KMS-11 (cell line): ENCODE data around the gene RBMS3.

Source experiments
- H2AFZ ChIP-seq: fragments of 200-600 bp; sonication (generic); 2 replicates; pipeline ENCODE4 v1.6.1; 2016; ENCODE audit warnings: antibody characterized with exemption, mixed run types, low read depth
- H3K27ac ChIP-seq: fragments of 200-600 bp; sonication (generic); 2 replicates; pipeline ENCODE4 v1.6.1; 2016; ENCODE audit warnings: mild to moderate bottlenecking, mixed run types
- H3K27me3 ChIP-seq: fragments of 200-600 bp; sonication (generic); 2 replicates; pipeline ENCODE4 v1.6.1; 2017; ENCODE audit warnings: mild to moderate bottlenecking, low read depth, mixed run types, moderate library complexity; ENCODE audit not compliant: insufficient read depth
- H3K36me3 ChIP-seq: fragments of 200-600 bp; sonication (generic); 2 replicates; pipeline ENCODE4 v1.6.1; 2017; ENCODE audit warnings: mild to moderate bottlenecking, mixed run types; ENCODE audit not compliant: insufficient read depth
- H3K4me1 ChIP-seq: fragments of 200-600 bp; sonication (generic); 2 replicates; pipeline ENCODE4 v1.6.1; 2016; ENCODE audit warnings: mild to moderate bottlenecking, low read depth, mixed run types; ENCODE audit not compliant: poor library complexity, severe bottlenecking
- H3K4me2 ChIP-seq: fragments of 200-600 bp; sonication (generic); 2 replicates; pipeline ENCODE4 v1.7.0; 2016; ENCODE audit warnings: mild to moderate bottlenecking, mixed run types
- H3K4me3 ChIP-seq: fragments of 200-600 bp; sonication (generic); IDR thresholded peaks from 2 replicates; pipeline ENCODE4 v1.6.1; 2017; ENCODE audit warnings: low read depth, low read length, mixed read lengths; ENCODE audit not compliant: insufficient read depth
- H3K79me2 ChIP-seq: fragments of 200-600 bp; sonication (generic); 2 replicates; pipeline ENCODE4 v1.6.1; 2016; ENCODE audit warnings: low read depth, mixed run types; ENCODE audit not compliant: insufficient read depth
- H3K9ac ChIP-seq: fragments of 200-600 bp; sonication (generic); 2 replicates; pipeline ENCODE4 v1.6.1; 2016; ENCODE audit warnings: mild to moderate bottlenecking, mixed run types
- H4K20me1 ChIP-seq: fragments of 200-600 bp; sonication (generic); 2 replicates; pipeline ENCODE4 v1.6.1; 2016; ENCODE audit warnings: mild to moderate bottlenecking, mixed run types; ENCODE audit not compliant: insufficient read depth
- TF ChIP-seq, protein P1 (sequence below): fragments of 200-600 bp; sonication (generic); conservative IDR thresholded peaks from 2 replicates; pipeline ENCODE4 v1.6.1; 2017; ENCODE audit warnings: low read depth, mild to moderate bottlenecking, antibody characterized with exemption, low read length, moderate library complexity, mixed read lengths

Gene RBMS3

DNA sequence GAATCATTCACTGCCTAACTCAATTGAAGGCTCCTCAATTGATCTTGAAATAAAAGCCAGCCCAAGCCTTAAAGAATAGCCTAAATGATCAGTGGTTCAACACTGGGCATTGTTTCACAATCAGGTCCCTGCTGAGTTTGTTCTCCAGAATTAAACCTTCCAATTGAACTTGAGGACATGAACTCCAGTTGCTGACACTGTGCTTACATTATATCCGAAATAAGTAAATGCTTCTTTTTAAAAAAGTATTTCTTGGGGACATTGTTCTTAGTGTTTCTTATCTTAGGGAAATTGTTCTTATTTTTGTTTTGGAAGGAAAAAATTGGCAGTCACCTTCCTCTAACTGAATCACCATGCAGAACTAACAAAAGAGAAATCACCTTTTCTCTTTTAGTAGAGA lies 450.2 kb downstream of the RBMS3 start:
- Histone ChIP-seq H3K4me2 (no peak overlapping the region), H3K4me1 (no peaks in the 10 kb centered on the region), H3K27me3 (no peaks in the 10 kb centered on the region)

DNA sequence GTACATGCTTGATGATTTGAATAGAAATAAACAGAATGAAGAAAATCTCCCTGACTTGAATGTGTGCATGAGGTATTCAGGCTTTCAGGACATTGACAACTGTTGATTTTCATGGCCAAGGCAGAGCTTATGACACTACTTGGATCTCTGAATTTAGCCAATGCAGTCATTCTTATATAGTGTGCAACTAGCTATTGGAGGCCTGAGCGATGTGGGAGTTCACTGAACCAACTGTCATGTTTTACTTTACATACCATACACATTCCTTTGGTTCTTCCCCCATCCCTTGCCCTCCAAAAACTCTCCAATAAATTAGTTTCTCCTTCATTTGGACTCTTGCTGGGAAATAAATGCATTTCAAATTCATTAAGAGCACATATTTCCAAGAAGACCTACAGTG lies 460.4 kb downstream of the RBMS3 start:
- H3K27ac ChIP-seq: no peak overlapping the region
- TF ChIP-seq, protein P1, sequence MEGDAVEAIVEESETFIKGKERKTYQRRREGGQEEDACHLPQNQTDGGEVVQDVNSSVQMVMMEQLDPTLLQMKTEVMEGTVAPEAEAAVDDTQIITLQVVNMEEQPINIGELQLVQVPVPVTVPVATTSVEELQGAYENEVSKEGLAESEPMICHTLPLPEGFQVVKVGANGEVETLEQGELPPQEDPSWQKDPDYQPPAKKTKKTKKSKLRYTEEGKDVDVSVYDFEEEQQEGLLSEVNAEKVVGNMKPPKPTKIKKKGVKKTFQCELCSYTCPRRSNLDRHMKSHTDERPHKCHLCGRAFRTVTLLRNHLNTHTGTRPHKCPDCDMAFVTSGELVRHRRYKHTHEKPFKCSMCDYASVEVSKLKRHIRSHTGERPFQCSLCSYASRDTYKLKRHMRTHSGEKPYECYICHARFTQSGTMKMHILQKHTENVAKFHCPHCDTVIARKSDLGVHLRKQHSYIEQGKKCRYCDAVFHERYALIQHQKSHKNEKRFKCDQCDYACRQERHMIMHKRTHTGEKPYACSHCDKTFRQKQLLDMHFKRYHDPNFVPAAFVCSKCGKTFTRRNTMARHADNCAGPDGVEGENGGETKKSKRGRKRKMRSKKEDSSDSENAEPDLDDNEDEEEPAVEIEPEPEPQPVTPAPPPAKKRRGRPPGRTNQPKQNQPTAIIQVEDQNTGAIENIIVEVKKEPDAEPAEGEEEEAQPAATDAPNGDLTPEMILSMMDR: no peak
- H3K36me3 ChIP-seq: no peaks in the 10 kb centered on the region

More for the DNA sequence above, 450.2 kb downstream of the RBMS3 start:
- Histone ChIP-seq H2AFZ (no peak overlapping the region), H3K9ac (no peak overlapping the region), H3K4me3 (no peak overlapping the region), H3K79me2 (no peaks in the 10 kb centered on the region), H3K36me3 (no peaks in the 10 kb centered on the region), H3K27ac (no peak overlapping the region), H4K20me1 (no peaks in the 10 kb centered on the region)
- TF ChIP-seq, protein P1: no peak

DNA sequence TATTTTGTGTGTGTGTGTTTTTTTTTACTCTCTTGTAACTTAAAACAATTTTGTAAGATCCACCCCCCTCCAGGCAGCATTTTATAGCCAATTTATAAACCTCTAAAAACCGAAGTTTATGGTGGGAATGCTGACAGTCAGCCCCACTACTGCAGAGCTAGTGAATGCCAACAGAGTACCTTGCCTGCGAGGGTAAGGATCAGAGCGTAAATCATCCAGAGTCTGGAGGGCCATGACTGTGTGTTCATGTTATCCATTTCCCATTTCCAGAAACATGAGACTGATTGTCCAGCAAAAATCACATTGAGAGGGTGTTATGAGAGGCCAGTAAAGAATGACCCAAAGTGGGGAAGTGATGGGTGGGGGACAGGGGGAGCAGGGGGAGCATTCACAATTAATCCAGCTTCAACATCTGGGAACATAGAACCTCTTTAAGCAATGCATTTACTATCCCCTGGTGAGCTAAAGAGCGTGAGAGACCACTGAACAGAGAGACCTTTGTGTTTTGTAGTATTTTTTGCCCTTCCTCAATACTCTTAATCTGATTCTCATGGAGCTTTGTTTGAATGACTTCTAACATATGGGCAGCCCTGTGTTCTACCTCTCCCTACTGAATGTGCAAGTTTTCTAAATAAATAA lies 464.5 kb downstream of the RBMS3 start:
- Histone ChIP-seq H4K20me1 (no peaks in the 10 kb centered on the region), H3K79me2 (no peaks in the 10 kb centered on the region), H2AFZ (no peak overlapping the region), H3K36me3 (no peaks in the 10 kb centered on the region), H3K4me2 (no peak overlapping the region), H3K4me3 (no peak overlapping the region), H3K9ac (no peak overlapping the region), H3K27ac (no peak overlapping the region), H3K27me3 (no peaks in the 10 kb centered on the region), H3K4me1 (no peaks in the 10 kb centered on the region)
- TF ChIP-seq, protein P1: no peak

More for the DNA sequence above, 460.4 kb downstream of the RBMS3 start:
- Histone ChIP-seq H3K4me3 (no peak overlapping the region), H3K4me1 (no peaks in the 10 kb centered on the region), H2AFZ (no peak overlapping the region), H3K9ac (no peak overlapping the region), H4K20me1 (no peaks in the 10 kb centered on the region), H3K79me2 (no peaks in the 10 kb centered on the region), H3K4me2 (no peak overlapping the region), H3K27me3 (no peaks in the 10 kb centered on the region)

DNA sequence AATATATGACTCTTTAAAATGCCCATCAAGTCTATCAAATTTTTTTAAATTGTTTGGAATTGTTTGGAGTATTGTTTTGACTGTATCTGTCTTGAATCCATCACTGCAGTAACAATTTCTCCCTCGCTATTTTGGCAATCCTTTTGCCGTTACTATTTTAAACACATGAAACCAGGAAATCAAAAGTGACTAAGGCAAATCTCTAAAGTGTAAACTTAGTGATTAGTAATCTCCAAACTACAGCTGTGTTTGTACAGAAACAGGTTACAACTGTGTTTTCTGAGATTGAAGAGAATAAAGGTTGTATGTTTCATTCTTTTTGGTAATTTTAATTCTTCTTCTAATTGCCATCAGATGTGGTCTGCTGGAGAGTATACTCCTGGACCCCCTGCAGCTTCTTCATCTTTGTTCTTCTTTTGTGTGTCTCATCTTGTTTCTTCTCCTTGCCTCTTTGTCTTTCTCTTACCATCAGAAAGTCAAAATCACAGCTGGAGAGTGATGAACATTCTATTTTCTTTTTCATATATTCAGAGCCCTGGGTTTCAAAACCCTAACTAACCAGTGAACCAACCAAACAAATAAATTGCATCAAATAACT lies 465.4 kb downstream of the RBMS3 start:
- H3K4me1 ChIP-seq: no peaks in the 10 kb centered on the region
- H2AFZ ChIP-seq: no peak overlapping the region
- H3K4me2 ChIP-seq: no peak overlapping the region
- no peaks in the 10 kb centered on the region for H4K20me1 ChIP-seq
- H3K36me3 ChIP-seq: no peaks in the 10 kb centered on the region
- TF ChIP-seq, protein P1: no peak
- no peak overlapping the region for H3K27ac ChIP-seq
- H3K79me2 ChIP-seq: no peaks in the 10 kb centered on the region
- H3K27me3 ChIP-seq: no peaks in the 10 kb centered on the region
- no peak overlapping the region for H3K9ac ChIP-seq
- no peak overlapping the region for H3K4me3 ChIP-seq
